Gastroesophageal sphincter (tissue), 4 donors: ENCODE results near the gene MAPK8IP2. TPM values are rescaled to one million over a fixed set of nuclear protein-coding genes. Genes with fewer than 3 reads are reported as not detected.

ENCODE experiments used
- ATAC-seq: fragments of 150-250 bp; one replicate; pipeline ENCODE4 v1.9.1; 2016; ENCODE audit warnings: mild to moderate bottlenecking, moderate library complexity
- H3K27ac ChIP-seq, 4 donors: fragments of 200-600 bp; sonication (generic) in 3 of 4; 1 replicate in 3 of 4; 2 replicates in 1 of 4; pipeline ENCODE4 v1.5.1; 2016 to 2019
- H3K27me3 ChIP-seq: fragments of 200-600 bp; sonication (generic); one replicate; pipeline ENCODE4 v1.5.1; 2019
- H3K36me3 ChIP-seq, 2 donors: fragments of 200-600 bp; sonication (generic); one replicate each; pipeline ENCODE4 v1.5.1; 2019; ENCODE audit warnings: control low read depth in 1 of 2
- H3K4me1 ChIP-seq, 3 donors: fragments of 200-600 bp; sonication (generic); 1 replicate in 2 of 3; 2 replicates in 1 of 3; pipeline ENCODE4 v1.5.1; 2016 to 2019; ENCODE audit warnings: control low read depth in 2 of 3
- H3K4me3 ChIP-seq, 2 donors: fragments of 200-600 bp; sonication (generic); one replicate each; pipeline ENCODE4 v1.5.1; 2019; ENCODE audit warnings: mild to moderate bottlenecking in 1 of 2, moderate library complexity in 1 of 2
- H3K9me3 ChIP-seq, 3 donors: fragments of 200-600 bp; sonication (generic); one replicate each; pipeline ENCODE4 v1.5.1; 2017 to 2019; ENCODE audit warnings: control low read depth in 2 of 3
- CTCF ChIP-seq, 4 experiments: fragments of 200-600 bp in 2 of 4; fragments of 450-650 bp in 2 of 4; sonication (generic) in 1 of 4; IDR thresholded peaks; one replicate each; pipeline ENCODE4 v1.5.1; 2017 to 2019; ENCODE audit warnings: antibody characterized with exemption in 4 of 4, mild to moderate bottlenecking in 2 of 4, moderate library complexity in 2 of 4
- EP300 ChIP-seq: sonication (generic); formaldehyde crosslinking; IDR thresholded peaks from one replicate; pipeline ENCODE4 v1.6.1; 2017; ENCODE audit warnings: antibody characterized with exemption, mild to moderate bottlenecking
- POLR2A ChIP-seq, 2 donors: fragments of 450-650 bp; IDR thresholded peaks; one replicate each; pipeline ENCODE4 v1.6.1; 2017; ENCODE audit warnings: antibody characterized with exemption in 2 of 2, mild to moderate bottlenecking in 2 of 2, moderate library complexity in 1 of 2
- POLR2AphosphoS5 ChIP-seq: sonication (generic); formaldehyde crosslinking; IDR thresholded peaks from one replicate; pipeline ENCODE4 v1.6.1; 2017; ENCODE audit warnings: antibody characterized with exemption
- WGBS, 2 donors: methylation state at CpG; one replicate each; pipeline ENCODE4 v1.1.5; 2018; ENCODE audit warnings: low coverage in 1 of 2; 5-methylcytosine and 5-hydroxymethylcytosine counted together
- total RNA-seq, 4 donors: library from RNA; depleted of rRNA; stranded (reverse); fragments of >200 nt; gene quantifications; one replicate each; pipeline ENCODE4 v1.1.0, GENCODE V29; 2016

Gene MAPK8IP2
- total RNA-seq, 4 donors from 2014 or later = 0.93 to 3.7 (median 2.3) TPM

- peaks cover 17% of the 10 kb centered on the region for H3K27me3 ChIP-seq
- H3K4me3 ChIP-seq = no peak overlapping the region
- H3K9me3 ChIP-seq = no peaks in the 10 kb centered on the region
- H3K36me3 ChIP-seq = peaks cover 0 to 25% of the 10 kb centered on the region in 2 donors
- no peak for TF ChIP-seq POLR2AphosphoS5
- TF ChIP-seq POLR2A (IDR thresholded peaks at IDR 0.05) = no peak
- TF ChIP-seq CTCF (IDR thresholded peaks at IDR 0.05) = no peak
- H3K27ac ChIP-seq = no peak overlapping the region
- no peak for ATAC-seq
- 27 to 85% methylated on average over 3 to 5 of the region's 27 CpGs for WGBS, 2 donors
- peaks cover 0 to 42% (median 14%) of the 10 kb centered on the region in 3 donors for H3K4me1 ChIP-seq
Observed at GRCh38 chr22:50625568-50626313, 25.1 kb downstream of the MAPK8IP2 start.

GRCh38 chr22:50626314-50626849 is 25.8 kb downstream of the MAPK8IP2 start:
- ATAC-seq = no peak
- WGBS, 2 donors = 96% methylated on average over 4 of the region's 12 CpGs; no CpG with 5 or more reads in 1 of the 2 donors
- TF ChIP-seq POLR2A (IDR thresholded peaks at IDR 0.05) (no peak), EP300 (no peak), POLR2AphosphoS5 (no peak), CTCF (IDR thresholded peaks at IDR 0.05) (no peak)
- H3K27ac ChIP-seq = no peak overlapping the region
- peaks cover 0 to 35% (median 14%) of the 10 kb centered on the region in 3 donors for H3K4me1 ChIP-seq
- peaks cover 10% of the 10 kb centered on the region for H3K27me3 ChIP-seq
- no peaks in the 10 kb centered on the region for H3K9me3 ChIP-seq
- peaks cover 0 to 25% of the 10 kb centered on the region in 2 donors for H3K36me3 ChIP-seq
- no peak overlapping the region for H3K4me3 ChIP-seq

- H3K9me3 ChIP-seq = no peaks in the 10 kb centered on the region
- WGBS, 2 donors = 93 to 100% methylated on average over 1 to 3 of the region's 42 CpGs
- no peak for ATAC-seq
- peak overlapping the region in 3 of 4 donors; percentile 81 to 87 (median 86) for H3K27ac ChIP-seq
- H3K27me3 ChIP-seq = peaks cover 6% of the 10 kb centered on the region
- TF ChIP-seq CTCF (IDR thresholded peaks at IDR 0.05) = no peak
- TF ChIP-seq EP300 = no peak
- TF ChIP-seq POLR2AphosphoS5 = no peak
- TF ChIP-seq POLR2A (IDR thresholded peaks at IDR 0.05) = no peak
- H3K4me3 ChIP-seq = peak overlapping the region; percentile 71 to 76
- peaks cover 0 to 25% of the 10 kb centered on the region in 2 donors for H3K36me3 ChIP-seq
- H3K4me1 ChIP-seq = peaks cover 0 to 32% (median 14%) of the 10 kb centered on the region in 3 donors
Observed at GRCh38 chr22:50626850-50627641, 26.5 kb downstream of the MAPK8IP2 start.

- TF ChIP-seq EP300 = no peak
- peak in 3 of 4 experiments; percentile 0 to 64 (median 33) for TF ChIP-seq CTCF (IDR thresholded peaks at IDR 0.05)
- peak in 1 of 2 donors; percentile 10 for TF ChIP-seq POLR2A (IDR thresholded peaks at IDR 0.05)
- Histone ChIP-seq H3K27me3 (no peaks in the 10 kb centered on the region), H3K4me3 (peak within 1 kb of the TSS; percentile 71 to 76), H3K9me3 (no peaks in the 10 kb centered on the region), H3K4me1 (peaks cover 0 to 26% (median 14%) of the 10 kb centered on the region in 3 donors), H3K27ac (peak within 1 kb of the TSS; percentile 7 to 87 (median 84)), H3K36me3 (peaks cover 0 to 25% of the 10 kb centered on the region in 2 donors)
- WGBS, 2 donors = 6% methylated on average over 3 of the region's 88 CpGs; no CpG with 5 or more reads in 1 of the 2 donors
- ATAC-seq = peak; percentile 96
Observed at GRCh38 chr22:50627642-50628542, 27.3 kb downstream of the MAPK8IP2 start, which contains the start of gene ARSA. Gene ARSA, minus strand, starts transcription at chr22:50628152. Its CDS starts 373 bp downstream, at chr22:50627779.
